GM12801 (cell line): Measurements from ENCODE around the gene IPO13.

Experiments
- CTCF ChIP-seq: IDR thresholded peaks from one replicate; pipeline ENCODE4 v1.5.1; 2011; ENCODE audit warnings: control low read depth; ENCODE audit not compliant: insufficient read length; ENCODE audit errors: extremely low read depth

The IPO13 gene

DNA sequence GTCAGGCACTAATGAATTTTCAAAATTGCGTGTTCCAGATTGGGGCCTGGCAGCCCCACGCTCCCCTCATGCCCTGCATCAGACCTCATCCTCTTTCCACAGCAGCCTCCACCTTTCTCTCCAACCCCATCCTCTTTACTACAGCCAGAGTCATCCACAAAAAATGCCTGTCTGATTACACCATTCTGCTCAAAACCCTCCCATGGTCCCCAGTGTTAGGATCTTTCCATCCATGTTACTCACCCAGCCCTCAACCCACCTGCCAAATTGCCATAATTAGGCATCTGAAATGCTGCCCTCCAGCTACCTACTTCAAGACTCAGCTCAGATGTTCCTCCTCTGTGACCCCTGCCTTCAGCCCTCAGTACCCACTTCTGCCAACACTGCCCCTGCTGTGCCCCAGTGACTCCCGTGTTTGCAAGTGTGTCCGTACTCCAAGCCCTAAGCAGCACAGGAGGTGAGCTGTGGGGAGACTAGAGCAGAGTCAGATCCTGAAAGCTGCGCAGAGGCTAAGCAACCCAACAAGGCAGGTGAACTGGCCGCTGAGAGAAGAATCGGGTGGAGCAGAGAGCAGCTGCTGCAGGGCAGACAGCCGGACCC, 13.9 kb upstream of the IPO13 start:
- TF ChIP-seq CTCF = no peak

- no peak for TF ChIP-seq CTCF
Measured at GRCh38 chr1:43933386-43934100, 13.2 kb upstream of the IPO13 start, which contains the start of gene ARTN. ARTN (plus strand) TSS chr1:43933801; CDS start chr1:43935657, 1,856 bp downstream.

DNA sequence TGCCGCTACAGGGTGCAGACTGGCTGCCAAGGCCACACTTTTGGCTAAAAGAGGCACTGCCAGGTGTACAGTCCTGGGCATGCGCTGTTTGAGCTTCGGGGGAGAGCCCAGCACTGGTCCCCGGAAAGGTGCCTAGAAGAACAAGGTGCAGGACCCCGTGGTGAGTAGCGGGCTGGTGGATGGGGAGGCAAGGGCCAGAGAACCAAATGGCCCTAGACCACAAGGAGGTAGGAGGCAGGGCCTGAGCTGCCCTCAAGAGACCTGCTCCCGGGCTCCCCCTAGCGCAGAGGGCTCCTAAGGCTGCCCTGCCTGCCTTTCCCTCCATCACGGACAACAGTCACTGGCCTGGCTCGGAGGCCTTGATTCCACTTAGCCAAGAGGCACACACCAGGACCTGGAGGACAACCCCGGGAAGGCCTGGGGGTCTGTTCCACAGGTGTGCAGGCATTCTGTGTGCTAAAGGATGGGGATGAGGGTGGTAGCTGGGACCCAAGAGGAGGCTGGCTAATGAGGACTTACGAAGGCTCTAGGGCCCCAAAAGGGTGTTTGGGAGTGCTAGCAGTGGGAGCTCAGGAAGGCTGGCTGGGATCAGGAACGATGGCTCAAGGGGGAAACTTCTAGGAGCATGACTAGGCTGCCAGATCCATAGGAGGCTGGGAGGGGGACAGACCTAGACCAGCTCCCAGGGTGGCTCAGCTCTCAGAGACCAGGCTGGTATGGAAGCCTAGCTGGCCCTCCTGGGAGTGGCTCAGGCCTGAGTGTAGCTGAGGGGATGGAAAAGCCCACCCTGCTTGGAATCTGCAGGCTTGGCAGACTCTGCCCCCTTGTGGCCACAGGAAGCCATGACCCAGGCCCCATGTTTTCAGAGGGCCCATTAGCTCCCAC, 12.4 kb upstream of the IPO13 start:
- no peak for TF ChIP-seq CTCF

GRCh38 chr1:43934986-43935324, 11.8 kb upstream of the IPO13 start:
- TF ChIP-seq CTCF = no peak

DNA sequence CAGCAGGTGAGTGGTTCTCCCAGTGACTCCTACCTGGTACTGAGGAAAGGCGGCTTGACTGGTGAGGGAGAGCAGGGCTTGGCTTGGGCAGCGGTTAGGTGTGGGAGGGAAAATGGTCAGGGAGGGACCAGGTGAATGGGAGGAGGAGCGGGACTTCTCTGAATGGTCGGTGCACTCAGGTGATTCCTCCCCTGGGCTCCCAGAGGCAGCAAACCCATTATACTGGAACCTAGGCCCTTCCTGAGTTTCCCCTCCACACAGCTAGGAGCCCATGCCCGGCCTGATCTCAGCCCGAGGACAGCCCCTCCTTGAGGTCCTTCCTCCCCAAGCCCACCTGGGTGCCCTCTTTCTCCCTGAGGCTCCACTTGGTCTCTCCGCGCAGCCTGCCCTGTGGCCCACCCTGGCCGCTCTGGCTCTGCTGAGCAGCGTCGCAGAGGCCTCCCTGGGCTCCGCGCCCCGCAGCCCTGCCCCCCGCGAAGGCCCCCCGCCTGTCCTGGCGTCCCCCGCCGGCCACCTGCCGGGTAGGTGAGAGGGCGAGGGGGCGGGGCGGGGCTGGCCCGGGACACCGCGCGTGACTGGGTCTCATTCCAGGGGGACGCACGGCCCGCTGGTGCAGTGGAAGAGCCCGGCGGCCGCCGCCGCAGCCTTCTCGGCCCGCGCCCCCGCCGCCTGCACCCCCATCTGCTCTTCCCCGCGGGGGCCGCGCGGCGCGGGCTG, 10.9 kb upstream of the IPO13 start:
- no peak for TF ChIP-seq CTCF

DNA sequence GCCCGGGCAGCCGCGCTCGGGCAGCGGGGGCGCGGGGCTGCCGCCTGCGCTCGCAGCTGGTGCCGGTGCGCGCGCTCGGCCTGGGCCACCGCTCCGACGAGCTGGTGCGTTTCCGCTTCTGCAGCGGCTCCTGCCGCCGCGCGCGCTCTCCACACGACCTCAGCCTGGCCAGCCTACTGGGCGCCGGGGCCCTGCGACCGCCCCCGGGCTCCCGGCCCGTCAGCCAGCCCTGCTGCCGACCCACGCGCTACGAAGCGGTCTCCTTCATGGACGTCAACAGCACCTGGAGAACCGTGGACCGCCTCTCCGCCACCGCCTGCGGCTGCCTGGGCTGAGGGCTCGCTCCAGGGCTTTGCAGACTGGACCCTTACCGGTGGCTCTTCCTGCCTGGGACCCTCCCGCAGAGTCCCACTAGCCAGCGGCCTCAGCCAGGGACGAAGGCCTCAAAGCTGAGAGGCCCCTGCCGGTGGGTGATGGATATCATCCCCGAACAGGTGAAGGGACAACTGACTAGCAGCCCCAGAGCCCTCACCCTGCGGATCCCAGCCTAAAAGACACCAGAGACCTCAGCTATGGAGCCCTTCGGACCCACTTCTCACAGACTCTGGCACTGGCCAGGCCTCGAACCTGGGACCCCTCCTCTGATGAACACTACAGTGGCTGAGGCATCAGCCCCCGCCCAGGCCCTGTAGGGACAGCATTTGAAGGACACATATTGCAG, 10.2 kb upstream of the IPO13 start:
- no peak for TF ChIP-seq CTCF
